ENCODE results near the gene FBXL20. TPM values are rescaled to one million over a fixed set of nuclear protein-coding genes. Genes with fewer than 3 reads are reported as not detected.
"Not testable (repeated sequence)": the region's sequence is repeated elsewhere in the genome, so short reads cannot be mapped to it uniquely, and the experiment has no call there.

FBXL20 gene
- total and polyA plus RNA-seq, 10 of the 15 experiments (the other 5 are each of a cell fraction or from before 2014, with no cell fraction given) = 1.2 to 8.3 (median 4.4) TPM

GRCh38 chr17:39252788-39253460 lies 148.5 kb downstream of the FBXL20 start (continued):
- TF ChIP-seq, protein P1, sequence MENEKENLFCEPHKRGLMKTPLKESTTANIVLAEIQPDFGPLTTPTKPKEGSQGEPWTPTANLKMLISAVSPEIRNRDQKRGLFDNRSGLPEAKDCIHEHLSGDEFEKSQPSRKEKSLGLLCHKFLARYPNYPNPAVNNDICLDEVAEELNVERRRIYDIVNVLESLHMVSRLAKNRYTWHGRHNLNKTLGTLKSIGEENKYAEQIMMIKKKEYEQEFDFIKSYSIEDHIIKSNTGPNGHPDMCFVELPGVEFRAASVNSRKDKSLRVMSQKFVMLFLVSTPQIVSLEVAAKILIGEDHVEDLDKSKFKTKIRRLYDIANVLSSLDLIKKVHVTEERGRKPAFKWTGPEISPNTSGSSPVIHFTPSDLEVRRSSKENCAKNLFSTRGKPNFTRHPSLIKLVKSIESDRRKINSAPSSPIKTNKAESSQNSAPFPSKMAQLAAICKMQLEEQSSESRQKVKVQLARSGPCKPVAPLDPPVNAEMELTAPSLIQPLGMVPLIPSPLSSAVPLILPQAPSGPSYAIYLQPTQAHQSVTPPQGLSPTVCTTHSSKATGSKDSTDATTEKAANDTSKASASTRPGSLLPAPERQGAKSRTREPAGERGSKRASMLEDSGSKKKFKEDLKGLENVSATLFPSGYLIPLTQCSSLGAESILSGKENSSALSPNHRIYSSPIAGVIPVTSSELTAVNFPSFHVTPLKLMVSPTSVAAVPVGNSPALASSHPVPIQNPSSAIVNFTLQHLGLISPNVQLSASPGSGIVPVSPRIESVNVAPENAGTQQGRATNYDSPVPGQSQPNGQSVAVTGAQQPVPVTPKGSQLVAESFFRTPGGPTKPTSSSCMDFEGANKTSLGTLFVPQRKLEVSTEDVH (IDR thresholded peaks at IDR 0.05; ENCODE audit: low read depth, partially characterized antibody) = no peak
- no peak for TF ChIP-seq IKZF1 (conservative IDR thresholded peaks at IDR 0.05)
- no peak for TF ChIP-seq MTA2 (IDR thresholded peaks at IDR 0.05; ENCODE audit: low read depth)
- no peak for TF ChIP-seq POU2F2 (IDR thresholded peaks at IDR 0.05; ENCODE audit: borderline replicate concordance, low read depth, low read length)
- no peak for TF ChIP-seq CEBPB (IDR thresholded peaks at IDR 0.05; ENCODE audit: borderline replicate concordance in 1 of 2, low read depth in 2 of 2, low read length in 2 of 2)
- TF ChIP-seq TARDBP (IDR thresholded peaks at IDR 0.05; ENCODE audit: borderline replicate concordance) = no peak
- no peak for TF ChIP-seq ATF3 (IDR thresholded peaks at IDR 0.05; ENCODE audit: borderline replicate concordance, extremely low read depth, low read depth, low read length)

DNA sequence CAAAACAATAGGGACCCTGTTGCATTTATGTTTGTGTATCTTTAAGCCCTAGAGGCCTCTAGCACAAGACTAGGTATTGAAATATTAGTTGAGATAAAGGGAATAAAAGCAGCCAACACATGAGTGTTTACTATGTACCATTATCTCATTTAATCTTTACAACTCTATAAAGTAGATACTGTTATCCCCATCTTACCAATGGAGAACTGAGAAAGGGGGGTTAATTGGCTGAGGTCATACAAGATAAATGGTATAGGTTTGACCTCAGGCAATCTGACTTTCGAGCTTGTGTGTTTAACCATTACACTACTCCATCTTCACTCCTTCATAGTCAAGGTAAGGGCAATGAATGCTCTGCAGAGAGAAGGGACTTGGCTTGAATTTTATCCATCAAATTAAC lies 149.4 kb downstream of the FBXL20 start:
- no peak overlapping the region for H3K9ac ChIP-seq (ENCODE audit: control insufficient read depth, insufficient read depth, low read length)
- H3K4me1 ChIP-seq (ENCODE audit: control insufficient read depth, insufficient read depth, low read length) = no peaks in the 10 kb centered on the region
- ChIA-PET CTCF (interaction anchor here (1.3 to 1.5 kb wide), 4 partner anchors 8 to 45 kb away, joined by 3 to 5 read pairs (median 4); no protein-coding TSS in a partner anchor), RAD21 (ENCODE audit: unreplicated experiment) (no interaction called here), POLR2A (no interaction called here), SMC1A (ENCODE audit: uncharacterized antibody, unreplicated experiment) (interaction anchor here (0.6 kb wide), 1 partner anchor 81 kb away, joined by 3 read pairs; no protein-coding TSS in a partner anchor)
- no peaks in the 10 kb centered on the region for H4K20me1 ChIP-seq (ENCODE audit: control insufficient read depth, insufficient read depth)
- TF ChIP-seq MEF2A (IDR thresholded peaks at IDR 0.05; ENCODE audit: insufficient read depth, low read depth, low read length) = no peak
- no peak overlapping the region for H3K4me2 ChIP-seq (ENCODE audit: control insufficient read depth, insufficient read depth)
- no peak overlapping the region for H3K27ac ChIP-seq (ENCODE audit: control insufficient read depth, insufficient read depth)
- H3K27me3 ChIP-seq (replicated peaks in 1 of 2; ENCODE audit: control insufficient read depth in 2 of 2, insufficient read depth in 2 of 2, low read length in 1 of 2) = no peaks in the 10 kb centered on the region; a peak in 1 of 4 replicates
- in situ Hi-C loops (cut with MboI) (no loop called here), intact Hi-C loops (cut with micrococcal nuclease; ENCODE audit: unreplicated experiment) (no loop called here)
- no peaks in the 10 kb centered on the region for H3K79me2 ChIP-seq (ENCODE audit: control insufficient read depth, insufficient read depth, low read length)
- 100% methylated on average over 1 of the region's 1 CpG for WGBS (ENCODE audit: insufficient coverage, insufficient replicate concordance, low lambda C conversion rate, missing lambda C conversion rate)
- no peak overlapping the region for H3K4me3 ChIP-seq
- ATAC-seq (no peak), DNase-seq (ENCODE audit: low read depth, low spot score) (no peak), FAIRE-seq (no peak)
- H2AFZ ChIP-seq (ENCODE audit: control insufficient read depth, low read depth, low read length) = no peak overlapping the region
- no peaks in the 10 kb centered on the region for H3K9me3 ChIP-seq (replicated peaks; ENCODE audit: control insufficient read depth, insufficient read depth, low read length)
- no TSS peak for BruUV-seq (replicated peaks)
- no peaks in the 10 kb centered on the region for H3K36me3 ChIP-seq (ENCODE audit: control insufficient read depth in 2 of 2, insufficient read depth in 2 of 2, low read length in 1 of 2)

- intact Hi-C loops (cut with micrococcal nuclease; ENCODE audit: unreplicated experiment); in situ Hi-C loops (cut with MboI); H3K9me3 ChIP-seq (replicated peaks; ENCODE audit: control insufficient read depth, insufficient read depth, low read length); SMC1A ChIA-PET (ENCODE audit: uncharacterized antibody, unreplicated experiment); H4K20me1 ChIP-seq (ENCODE audit: control insufficient read depth, insufficient read depth); H3K4me2 ChIP-seq (ENCODE audit: control insufficient read depth, insufficient read depth); DNase-seq (ENCODE audit: low read depth, low spot score); H3K79me2 ChIP-seq (ENCODE audit: control insufficient read depth, insufficient read depth, low read length); H3K4me1 ChIP-seq (ENCODE audit: control insufficient read depth, insufficient read depth, low read length); H3K4me3 ChIP-seq; ATAC-seq; H3K9ac ChIP-seq (ENCODE audit: control insufficient read depth, insufficient read depth, low read length); H3K27ac ChIP-seq (ENCODE audit: control insufficient read depth, insufficient read depth); RAD21 ChIA-PET (ENCODE audit: unreplicated experiment); H3K27me3 ChIP-seq (replicated peaks in 1 of 2; ENCODE audit: control insufficient read depth in 2 of 2, insufficient read depth in 2 of 2, low read length in 1 of 2); POLR2A ChIA-PET; FAIRE-seq; BruUV-seq (replicated peaks); H3K36me3 ChIP-seq (ENCODE audit: control insufficient read depth in 2 of 2, insufficient read depth in 2 of 2, low read length in 1 of 2); H2AFZ ChIP-seq (ENCODE audit: control insufficient read depth, low read depth, low read length): not testable (repeated sequence)
- CTCF ChIA-PET = interaction anchor here (1.1 to 21.3 kb wide), 3 partner anchors 16 to 97 kb away, joined by 3 to 658 read pairs (median 121); no protein-coding TSS in a partner anchor
- 82% methylated on average over 12 of the region's 12 CpGs for WGBS (ENCODE audit: insufficient coverage, insufficient replicate concordance, low lambda C conversion rate, missing lambda C conversion rate)
Measured at GRCh38 chr17:39250076-39250475, 151.3 kb downstream of the FBXL20 start.

Data from GM12878 (cell line).